AG04450 (cell line): ENCODE data around the gene C9orf50. TPM values are rescaled to one million over a fixed set of nuclear protein-coding genes. Genes with fewer than 3 reads are reported as not detected.
A peak's percentile ranks its signal among the peaks of the same experiment; 100 is the strongest.

Experiments used
- CTCF ChIA-PET: fragments of 300-600, 350-600 bp; formaldehyde crosslinking; extraction: SDS; loops from one replicate; lab custom pipeline; 2022; ENCODE audit warnings: antibody characterized with exemption, inconsistent platforms; lab: Charles Lee
- POLR2A ChIA-PET: fragments of 350-600 bp; formaldehyde crosslinking; extraction: SDS; loops from one replicate; lab custom pipeline; 2021; ENCODE audit warnings: antibody characterized with exemption, inconsistent platforms; lab: Yijun Ruan, JAX
- DNase-seq: peaks from one replicate; pipeline ENCODE4 v3.0.0-alpha.2; 2011; ENCODE audit warnings: low read depth, low spot score
- H3K27ac ChIP-seq: one replicate; pipeline ENCODE4 v1.5.1; 2012; ENCODE audit warnings: low read depth, low read length, control low read depth
- H3K27me3 ChIP-seq: one replicate; pipeline ENCODE4 v1.6.0; 2012; ENCODE audit warnings: low read length; ENCODE audit not compliant: control insufficient read depth, insufficient read depth
- H3K4me3 ChIP-seq: 2 replicates; pipeline ENCODE4 v1.5.1; 2011; ENCODE audit warnings: mild to moderate bottlenecking, low read depth, low read length, control low read depth
- H3K9me3 ChIP-seq: 2 replicates; pipeline ENCODE4 v1.5.1; 2012; ENCODE audit warnings: low read length; ENCODE audit not compliant: control insufficient read depth, insufficient read depth
- polyA plus RNA-seq: library from polyadenylated mRNA; depleted of rRNA; stranded (reverse); fragments of >200 nt; gene quantifications from 2 replicates; pipeline ENCODE4 v1.2.3, GENCODE V29; 2011
- TF ChIP-seq, protein P1 (sequence below): IDR thresholded peaks from 2 replicates; pipeline ENCODE4 v1.5.1; 2011; ENCODE audit warnings: low read depth, low read length, control low read depth, inconsistent platforms

Gene C9orf50
- polyA plus RNA-seq, 1 experiment: 0.30 TPM

- ChIA-PET POLR2A (no interaction called here), CTCF (interaction anchor here (1.5 to 1.9 kb wide), 2 partner anchors 454 to 497 kb away, joined by 6 to 7 read pairs; no protein-coding TSS in a partner anchor)
- Histone ChIP-seq H3K4me3 (peak overlapping the region; percentile 92), H3K27me3 (no peaks in the 10 kb centered on the region), H3K27ac (no peak overlapping the region), H3K9me3 (no peaks in the 10 kb centered on the region)
- DNase-seq: no peak
- TF ChIP-seq, protein P1, sequence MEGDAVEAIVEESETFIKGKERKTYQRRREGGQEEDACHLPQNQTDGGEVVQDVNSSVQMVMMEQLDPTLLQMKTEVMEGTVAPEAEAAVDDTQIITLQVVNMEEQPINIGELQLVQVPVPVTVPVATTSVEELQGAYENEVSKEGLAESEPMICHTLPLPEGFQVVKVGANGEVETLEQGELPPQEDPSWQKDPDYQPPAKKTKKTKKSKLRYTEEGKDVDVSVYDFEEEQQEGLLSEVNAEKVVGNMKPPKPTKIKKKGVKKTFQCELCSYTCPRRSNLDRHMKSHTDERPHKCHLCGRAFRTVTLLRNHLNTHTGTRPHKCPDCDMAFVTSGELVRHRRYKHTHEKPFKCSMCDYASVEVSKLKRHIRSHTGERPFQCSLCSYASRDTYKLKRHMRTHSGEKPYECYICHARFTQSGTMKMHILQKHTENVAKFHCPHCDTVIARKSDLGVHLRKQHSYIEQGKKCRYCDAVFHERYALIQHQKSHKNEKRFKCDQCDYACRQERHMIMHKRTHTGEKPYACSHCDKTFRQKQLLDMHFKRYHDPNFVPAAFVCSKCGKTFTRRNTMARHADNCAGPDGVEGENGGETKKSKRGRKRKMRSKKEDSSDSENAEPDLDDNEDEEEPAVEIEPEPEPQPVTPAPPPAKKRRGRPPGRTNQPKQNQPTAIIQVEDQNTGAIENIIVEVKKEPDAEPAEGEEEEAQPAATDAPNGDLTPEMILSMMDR: no peak
These were observed 7.8 kb upstream of the C9orf50 start for GRCh38 chr9:129628709-129629108.

GRCh38 chr9:129627556-129628440 lies 6.9 kb upstream of the C9orf50 start:
- no peak for DNase-seq
- no peaks in the 10 kb centered on the region for H3K9me3 ChIP-seq
- ChIA-PET CTCF (interaction anchor here (0.7 to 1.8 kb wide), 6 partner anchors 14 to 496 kb away, joined by 3 to 16 read pairs (median 5); partner anchors contain the start of gene ASB6), POLR2A (interaction anchor here (0.7 to 1.8 kb wide), 5 partner anchors 12 to 488 kb away, joined by 3 to 10 read pairs (median 3); partner anchors contain the start of gene IER5L)
- TF ChIP-seq, protein P1: no peak
- H3K27ac ChIP-seq: peak overlapping the region; percentile 69
- H3K27me3 ChIP-seq: no peaks in the 10 kb centered on the region
- H3K4me3 ChIP-seq: peak overlapping the region; percentile 92

DNA sequence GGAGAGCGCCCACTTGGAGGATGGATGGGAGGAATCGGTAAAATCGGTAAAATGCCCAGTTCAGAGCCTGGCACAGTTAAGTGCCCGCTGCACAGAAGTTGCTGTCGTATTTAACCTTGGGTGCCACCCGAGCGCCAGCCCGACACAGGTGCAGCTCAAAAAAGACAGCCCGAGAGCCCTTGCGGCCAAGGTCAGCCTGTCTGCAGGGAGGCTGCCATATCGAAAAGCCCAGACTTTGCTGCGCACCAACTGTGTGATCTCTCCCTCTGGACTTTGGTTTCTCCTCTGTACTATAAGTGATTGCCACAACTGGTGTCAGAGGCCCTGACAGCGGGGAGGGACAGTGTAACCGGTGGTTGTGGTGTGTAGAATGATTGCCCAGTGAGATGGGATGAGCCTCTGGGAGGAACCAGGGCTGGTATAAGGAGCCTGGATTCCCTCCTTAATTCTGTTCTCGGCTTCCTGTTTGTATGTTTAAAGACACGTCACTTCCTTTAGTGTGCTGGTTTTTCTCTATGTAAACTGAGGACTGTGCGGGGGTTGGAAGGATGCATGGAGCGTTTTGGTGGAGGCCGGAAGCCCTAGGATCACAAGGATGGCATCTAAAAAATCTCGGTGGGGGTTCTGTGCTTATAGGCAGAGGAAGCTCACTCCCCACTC lies 5.9 kb upstream of the C9orf50 start:
- ChIA-PET CTCF (interaction anchor here (0.7 to 7.1 kb wide), 6 partner anchors 15 to 495 kb away, joined by 3 to 302 read pairs (median 5); partner anchors contain the start of gene ASB6), POLR2A (interaction anchor here (0.6 to 1.8 kb wide), 8 partner anchors 10 to 498 kb away, joined by 3 to 10 read pairs (median 4); partner anchors contain the start of gene IER5L)
- TF ChIP-seq, protein P1: no peak
- H3K27ac ChIP-seq: peak overlapping the region; percentile 94
- no peaks in the 10 kb centered on the region for H3K27me3 ChIP-seq
- no peaks in the 10 kb centered on the region for H3K9me3 ChIP-seq
- peak; percentile 72 for DNase-seq
- H3K4me3 ChIP-seq: peak overlapping the region; percentile 92

GRCh38 chr9:129626079-129626624 lies 5.3 kb upstream of the C9orf50 start, which contains the start of gene NTMT1:
Gene NTMT1 (plus strand): TSS chr9:129626163. CDS start chr9:129632704, 6,541 bp downstream.
- ChIA-PET CTCF (interaction anchor here (0.6 to 7.1 kb wide), 3 partner anchors 9 to 489 kb away, joined by 4 to 302 read pairs (median 5); no protein-coding TSS in a partner anchor), POLR2A (interaction anchor here (0.6 to 1.2 kb wide), 6 partner anchors 9 to 497 kb away, joined by 3 to 7 read pairs (median 4); partner anchors contain the start of gene IER5L)
- TF ChIP-seq, protein P1: no peak

More at GRCh38 chr9:129626079-129626624, 5.3 kb upstream of the C9orf50 start, which contains the start of gene NTMT1:
- Histone ChIP-seq H3K9me3 (no peaks in the 10 kb centered on the region), H3K27ac (peak within 1 kb of the TSS; percentile 94), H3K4me3 (peak within 1 kb of the TSS; percentile 92), H3K27me3 (no peaks in the 10 kb centered on the region)
- no peak for DNase-seq
